Measurements from ENCODE around the gene COPS7A. TPM values are rescaled to one million over a fixed set of nuclear protein-coding genes. Genes with fewer than 3 reads are reported as not detected.

Gene COPS7A, protein sequence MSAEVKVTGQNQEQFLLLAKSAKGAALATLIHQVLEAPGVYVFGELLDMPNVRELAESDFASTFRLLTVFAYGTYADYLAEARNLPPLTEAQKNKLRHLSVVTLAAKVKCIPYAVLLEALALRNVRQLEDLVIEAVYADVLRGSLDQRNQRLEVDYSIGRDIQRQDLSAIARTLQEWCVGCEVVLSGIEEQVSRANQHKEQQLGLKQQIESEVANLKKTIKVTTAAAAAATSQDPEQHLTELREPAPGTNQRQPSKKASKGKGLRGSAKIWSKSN
- total RNA-seq, result 71.8 and 79.9 TPM in 2 replicates

- peak; percentile 98 for DNase-seq (ENCODE audit: low read depth)
- TF ChIP-seq, protein P1, sequence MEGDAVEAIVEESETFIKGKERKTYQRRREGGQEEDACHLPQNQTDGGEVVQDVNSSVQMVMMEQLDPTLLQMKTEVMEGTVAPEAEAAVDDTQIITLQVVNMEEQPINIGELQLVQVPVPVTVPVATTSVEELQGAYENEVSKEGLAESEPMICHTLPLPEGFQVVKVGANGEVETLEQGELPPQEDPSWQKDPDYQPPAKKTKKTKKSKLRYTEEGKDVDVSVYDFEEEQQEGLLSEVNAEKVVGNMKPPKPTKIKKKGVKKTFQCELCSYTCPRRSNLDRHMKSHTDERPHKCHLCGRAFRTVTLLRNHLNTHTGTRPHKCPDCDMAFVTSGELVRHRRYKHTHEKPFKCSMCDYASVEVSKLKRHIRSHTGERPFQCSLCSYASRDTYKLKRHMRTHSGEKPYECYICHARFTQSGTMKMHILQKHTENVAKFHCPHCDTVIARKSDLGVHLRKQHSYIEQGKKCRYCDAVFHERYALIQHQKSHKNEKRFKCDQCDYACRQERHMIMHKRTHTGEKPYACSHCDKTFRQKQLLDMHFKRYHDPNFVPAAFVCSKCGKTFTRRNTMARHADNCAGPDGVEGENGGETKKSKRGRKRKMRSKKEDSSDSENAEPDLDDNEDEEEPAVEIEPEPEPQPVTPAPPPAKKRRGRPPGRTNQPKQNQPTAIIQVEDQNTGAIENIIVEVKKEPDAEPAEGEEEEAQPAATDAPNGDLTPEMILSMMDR (IDR thresholded peaks at IDR 0.05; ENCODE audit: insufficient read depth, low read depth, low read length), result no peak
- peak within 1 kb of the TSS; percentile 65 for H3K4me3 ChIP-seq (ENCODE audit: low read depth, low read length)
Observed at GRCh38 chr12:6723607-6724408, at the start of gene COPS7A. TSS of gene COPS7A (plus strand) at chr12:6724046. CDS start at chr12:6724657, 611 bp downstream.

DNA sequence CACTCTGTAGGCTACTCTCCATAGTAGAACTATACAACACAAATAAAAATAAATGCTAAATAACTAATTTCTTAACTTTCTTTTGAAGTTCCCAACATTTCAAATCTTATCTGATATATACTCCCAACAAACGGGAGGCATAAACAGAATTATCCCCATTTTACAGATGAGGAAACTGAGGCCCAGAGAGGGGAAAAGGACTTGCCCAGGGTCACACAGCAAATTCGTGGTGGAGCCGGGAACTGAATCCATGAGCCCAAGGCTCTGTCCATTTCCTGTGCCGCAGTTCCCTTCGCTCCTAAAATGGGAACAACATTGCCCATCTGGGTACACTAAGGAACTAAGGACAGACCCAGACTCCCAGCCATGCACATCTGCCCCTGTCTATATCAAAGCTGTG lies 46.9 kb upstream of the COPS7A start:
- no peak overlapping the region for H3K4me3 ChIP-seq (ENCODE audit: low read depth, low read length)
- no peak for DNase-seq (ENCODE audit: low read depth)
- TF ChIP-seq, protein P1 (IDR thresholded peaks at IDR 0.05; ENCODE audit: insufficient read depth, low read depth, low read length), result no peak

DNA sequence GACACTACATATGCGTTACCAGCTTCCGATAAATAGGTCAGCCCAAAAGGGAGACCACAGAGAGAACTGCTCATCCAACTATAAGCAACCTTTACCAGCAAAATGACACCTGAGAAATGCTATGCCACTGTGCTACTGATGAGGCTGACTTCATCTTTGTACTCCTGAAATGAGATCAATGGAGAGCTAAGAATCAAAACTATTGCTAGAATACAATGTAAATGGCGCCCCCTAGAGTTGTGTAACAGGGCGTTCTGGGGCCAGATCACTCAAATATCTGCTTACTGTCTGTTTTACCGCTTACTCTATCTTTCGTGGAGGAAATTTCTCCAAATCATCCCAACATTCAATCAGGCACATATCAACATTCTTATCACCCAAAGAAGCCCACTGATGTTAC lies 39.2 kb upstream of the COPS7A start:
- H3K4me3 ChIP-seq (ENCODE audit: low read depth, low read length), result no peak overlapping the region
- DNase-seq (ENCODE audit: low read depth), result no peak
- TF ChIP-seq, protein P1 (IDR thresholded peaks at IDR 0.05; ENCODE audit: insufficient read depth, low read depth, low read length), result peak; percentile 40

DNA sequence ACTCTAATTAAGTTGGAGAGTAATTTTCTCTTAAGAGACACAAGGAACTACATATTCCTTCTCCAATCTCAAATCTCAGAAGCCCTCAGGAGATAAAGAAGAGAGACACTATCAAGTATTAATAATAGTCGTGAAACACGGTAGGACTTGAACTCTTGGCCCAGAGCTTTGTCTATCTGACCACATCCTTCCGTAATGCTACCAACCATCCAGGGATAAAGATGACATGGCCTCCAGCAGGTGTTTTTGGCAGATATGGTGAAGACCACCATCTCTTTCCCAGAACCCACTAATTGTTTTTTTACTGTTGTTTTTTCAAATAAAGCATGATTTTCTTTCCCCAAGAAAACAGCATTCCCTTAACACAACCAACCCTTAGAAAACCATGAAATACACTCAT lies 38.0 kb upstream of the COPS7A start:
- no peak overlapping the region for H3K4me3 ChIP-seq (ENCODE audit: low read depth, low read length)
- TF ChIP-seq, protein P1 (IDR thresholded peaks at IDR 0.05; ENCODE audit: insufficient read depth, low read depth, low read length), result no peak
- DNase-seq (ENCODE audit: low read depth), result no peak

DNA sequence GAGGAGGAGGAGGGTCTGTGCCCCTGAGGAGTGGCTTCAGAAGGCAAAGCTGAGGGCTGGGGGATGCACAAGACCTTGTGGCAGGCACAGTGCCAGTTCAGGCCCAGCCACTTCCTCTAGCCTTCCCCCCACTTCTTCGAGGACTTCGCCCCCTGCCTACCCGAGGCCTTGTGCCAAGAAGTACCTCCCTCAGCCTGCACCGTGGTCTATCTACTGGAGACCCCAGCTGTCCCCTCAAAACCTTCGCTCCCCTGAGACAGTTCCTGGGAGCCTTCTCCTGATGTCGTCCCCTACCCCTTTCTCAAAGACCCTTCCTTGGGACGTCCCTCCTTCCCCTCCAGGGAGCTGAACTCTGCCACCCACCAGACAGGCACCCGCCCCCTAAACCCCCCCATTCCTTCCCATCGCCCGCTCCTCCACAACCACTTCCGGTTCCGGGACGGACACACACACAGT lies 35.3 kb upstream of the COPS7A start:
- H3K4me3 ChIP-seq (ENCODE audit: low read depth, low read length), result peak overlapping the region; percentile 97
- DNase-seq (ENCODE audit: low read depth), result no peak
- TF ChIP-seq, protein P1 (IDR thresholded peaks at IDR 0.05; ENCODE audit: insufficient read depth, low read depth, low read length), result no peak

- TF ChIP-seq, protein P1 (IDR thresholded peaks at IDR 0.05; ENCODE audit: insufficient read depth, low read depth, low read length), result peak; percentile 7
- DNase-seq (ENCODE audit: low read depth), result peak; percentile 99
- peak within 1 kb of the TSS; percentile 97 for H3K4me3 ChIP-seq (ENCODE audit: low read depth, low read length)
Observed at GRCh38 chr12:6688999-6689882, 34.6 kb upstream of the COPS7A start, which contains the start of gene ZNF384. TSS of gene ZNF384 (minus strand) at chr12:6689375. CDS start at chr12:6679520, 9,855 bp downstream.
